Left ventricle myocardium inferior (tissue), 1 donor: ENCODE measurements around the gene KLF6. TPM values are rescaled to one million over a fixed set of nuclear protein-coding genes. Genes with fewer than 3 reads are reported as not detected.

Experiments used
- DNase-seq: peaks from one replicate; pipeline ENCODE4 v3.0.0-alpha.2; 2020
- H3K27ac ChIP-seq: fragments of 200-600 bp; replicated peaks from 2 replicates; pipeline ENCODE4 v1.8.0; 2021
- H3K27me3 ChIP-seq: fragments of 200-600 bp; 2 replicates; pipeline ENCODE4 v1.8.0; 2021; ENCODE audit warnings: low read depth
- H3K36me3 ChIP-seq: fragments of 200-600 bp; 2 replicates; pipeline ENCODE4 v1.8.0; 2021
- H3K4me1 ChIP-seq: fragments of 200-600 bp; 2 replicates; pipeline ENCODE4 v1.8.0; 2021
- H3K4me3 ChIP-seq: fragments of 200-600 bp; 2 replicates; pipeline ENCODE4 v1.8.0; 2021; ENCODE audit warnings: mild to moderate bottlenecking, moderate library complexity
- H3K9me3 ChIP-seq: fragments of 200-600 bp; replicated peaks from 2 replicates; pipeline ENCODE4 v1.8.0; 2021
- intact Hi-C: fragments of 100-400 bp; cut with micrococcal nuclease; formaldehyde crosslinking; loops from one replicate; pipeline ENCODE4 v1.11.0; 2022
- total RNA-seq: library from RNA; stranded (reverse); fragmentation: NEBNext Ultra II Directional; extraction: Animal tissue kit (Norgen Biotek cat#: 25700); gene quantifications from one replicate; pipeline ENCODE4 v1.2.1, GENCODE V29; 2021
- TF ChIP-seq, protein P1 (sequence below): fragments of 200-600 bp; IDR thresholded peaks from 2 replicates; pipeline ENCODE4 v1.8.0; 2021; ENCODE audit warnings: antibody characterized with exemption, mild to moderate bottlenecking, borderline replicate concordance
- donor health status: DM: no; HTN: yes; CAD: no; lungs with severe emphysema.

Gene KLF6
- total RNA-seq, 1 donor from 2014 or later: 43.8 TPM

GRCh38 chr10:3783316-3783681 is 1.7 kb downstream of the KLF6 start:
- Histone ChIP-seq H3K27me3 (no peaks in the 10 kb centered on the region), H3K4me3 (peak overlapping the region; percentile 87), H3K9me3 (no peaks in the 10 kb centered on the region), H3K27ac (peak overlapping the region; percentile 99), H3K4me1 (peaks cover 79% of the 10 kb centered on the region), H3K36me3 (peaks cover 37% of the 10 kb centered on the region)
- intact Hi-C loops: no loop called here
- TF ChIP-seq, protein P1, sequence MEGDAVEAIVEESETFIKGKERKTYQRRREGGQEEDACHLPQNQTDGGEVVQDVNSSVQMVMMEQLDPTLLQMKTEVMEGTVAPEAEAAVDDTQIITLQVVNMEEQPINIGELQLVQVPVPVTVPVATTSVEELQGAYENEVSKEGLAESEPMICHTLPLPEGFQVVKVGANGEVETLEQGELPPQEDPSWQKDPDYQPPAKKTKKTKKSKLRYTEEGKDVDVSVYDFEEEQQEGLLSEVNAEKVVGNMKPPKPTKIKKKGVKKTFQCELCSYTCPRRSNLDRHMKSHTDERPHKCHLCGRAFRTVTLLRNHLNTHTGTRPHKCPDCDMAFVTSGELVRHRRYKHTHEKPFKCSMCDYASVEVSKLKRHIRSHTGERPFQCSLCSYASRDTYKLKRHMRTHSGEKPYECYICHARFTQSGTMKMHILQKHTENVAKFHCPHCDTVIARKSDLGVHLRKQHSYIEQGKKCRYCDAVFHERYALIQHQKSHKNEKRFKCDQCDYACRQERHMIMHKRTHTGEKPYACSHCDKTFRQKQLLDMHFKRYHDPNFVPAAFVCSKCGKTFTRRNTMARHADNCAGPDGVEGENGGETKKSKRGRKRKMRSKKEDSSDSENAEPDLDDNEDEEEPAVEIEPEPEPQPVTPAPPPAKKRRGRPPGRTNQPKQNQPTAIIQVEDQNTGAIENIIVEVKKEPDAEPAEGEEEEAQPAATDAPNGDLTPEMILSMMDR: no peak
- no peak for DNase-seq

DNA sequence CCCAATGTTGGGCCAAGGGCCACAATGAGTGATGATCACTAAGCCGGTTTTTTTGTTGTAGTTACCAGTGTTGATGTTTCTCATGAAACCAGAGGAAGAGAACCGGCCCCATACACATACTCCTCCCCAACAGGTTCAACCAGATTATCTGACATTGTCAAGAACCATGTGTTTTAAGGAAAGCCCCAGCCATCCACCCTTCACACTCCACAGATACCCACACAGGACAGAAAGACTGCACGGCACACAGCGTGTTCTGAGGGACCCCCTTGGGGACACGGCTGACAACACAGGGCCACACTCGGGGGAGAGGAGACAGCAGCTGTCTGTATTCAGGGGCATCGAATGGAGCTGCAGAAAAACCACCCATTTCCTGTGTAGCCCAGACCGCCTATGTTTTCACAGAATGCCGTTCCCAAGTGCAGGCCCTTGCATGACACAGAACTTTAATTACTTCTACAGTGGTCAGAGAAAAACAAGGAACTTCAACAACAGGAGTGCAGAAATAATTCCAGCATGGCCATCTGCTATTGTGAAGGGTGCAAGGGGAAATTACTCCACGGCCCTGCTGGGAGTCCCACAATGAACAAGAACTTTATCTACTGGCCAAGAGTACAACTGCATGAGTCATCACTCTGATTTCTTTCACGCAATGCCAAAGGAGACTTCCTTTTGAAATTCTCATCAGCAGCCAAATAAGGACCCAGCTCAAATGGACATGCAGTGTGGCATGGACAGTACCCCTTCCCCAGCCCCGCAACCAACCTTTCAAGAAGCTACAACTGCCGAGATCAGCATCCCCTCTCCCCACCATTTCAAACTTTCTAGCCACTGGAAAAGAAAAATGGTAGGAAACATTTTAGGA is 2.3 kb downstream of the KLF6 start:
- Histone ChIP-seq H3K4me3 (peak overlapping the region; percentile 87), H3K27me3 (no peaks in the 10 kb centered on the region), H3K9me3 (no peaks in the 10 kb centered on the region), H3K27ac (peak overlapping the region; percentile 99), H3K36me3 (peaks cover 43% of the 10 kb centered on the region), H3K4me1 (peaks cover 85% of the 10 kb centered on the region)
- intact Hi-C loops: no loop called here
- TF ChIP-seq, protein P1: no peak
- peak; percentile 59 for DNase-seq

- peak overlapping the region; percentile 87 for H3K4me3 ChIP-seq
- intact Hi-C loops: no loop called here
- H3K4me1 ChIP-seq: peaks cover 91% of the 10 kb centered on the region
- DNase-seq: no peak
- H3K27me3 ChIP-seq: no peaks in the 10 kb centered on the region
- H3K9me3 ChIP-seq: no peaks in the 10 kb centered on the region
- H3K36me3 ChIP-seq: peaks cover 49% of the 10 kb centered on the region
- peak overlapping the region; percentile 99 for H3K27ac ChIP-seq
- TF ChIP-seq, protein P1: no peak
Measured at GRCh38 chr10:3782146-3782450, 2.9 kb downstream of the KLF6 start.

- Histone ChIP-seq H3K27me3 (no peaks in the 10 kb centered on the region), H3K27ac (peak overlapping the region; percentile 99), H3K4me1 (peaks cover 91% of the 10 kb centered on the region), H3K36me3 (peaks cover 54% of the 10 kb centered on the region), H3K9me3 (no peaks in the 10 kb centered on the region), H3K4me3 (peak overlapping the region; percentile 87)
- TF ChIP-seq, protein P1: peak; percentile 62
- intact Hi-C loops: no loop called here
- peak; percentile 54 for DNase-seq
Measured at GRCh38 chr10:3781468-3782145, 3.4 kb downstream of the KLF6 start.

- peaks cover 91% of the 10 kb centered on the region for H3K4me1 ChIP-seq
- DNase-seq: no peak
- peak overlapping the region; percentile 99 for H3K27ac ChIP-seq
- TF ChIP-seq, protein P1: no peak
- intact Hi-C loops: no loop called here
- no peaks in the 10 kb centered on the region for H3K9me3 ChIP-seq
- H3K27me3 ChIP-seq: no peaks in the 10 kb centered on the region
- H3K36me3 ChIP-seq: peaks cover 61% of the 10 kb centered on the region
- peak overlapping the region; percentile 87 for H3K4me3 ChIP-seq
Measured at GRCh38 chr10:3780771-3781467, 4.1 kb downstream of the KLF6 start.
